IPS DF 4.7 (cell line): ENCODE data around the gene MLKL.

Source experiments
- DNase-seq: peaks from one replicate; pipeline ENCODE4 v3.0.0-alpha.2; 2013; ENCODE audit warnings: low spot score; ENCODE audit errors: extremely low read depth

The MLKL gene

DNA sequence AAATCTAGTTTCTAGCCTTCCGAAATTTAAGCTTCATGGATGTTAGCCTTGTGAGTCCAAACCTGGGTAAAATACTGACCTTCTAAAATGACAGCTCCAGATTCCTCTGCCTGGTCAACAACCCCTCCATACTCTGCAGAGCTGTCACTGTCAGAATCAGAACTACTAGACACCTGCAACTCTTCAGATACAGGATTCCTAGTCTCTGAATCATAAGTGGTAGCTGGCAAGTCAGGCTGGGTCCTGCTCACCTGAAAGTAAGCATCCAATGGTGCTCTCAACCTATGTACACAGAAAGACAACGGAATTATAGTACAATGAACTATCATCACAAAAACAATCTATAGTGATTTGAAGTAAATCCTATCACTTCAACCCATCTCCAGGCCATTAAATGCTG, 48.8 kb downstream of the MLKL start:
- no peak for DNase-seq

GRCh38 chr16:74650966-74651567, 49.6 kb downstream of the MLKL start:
- no peak for DNase-seq

- DNase-seq = no peak
Observed at GRCh38 chr16:74649839-74650504, 50.7 kb downstream of the MLKL start.

GRCh38 chr16:74641969-74642368, 58.7 kb downstream of the MLKL start:
- no peak for DNase-seq

GRCh38 chr16:74637742-74638453, 62.8 kb downstream of the MLKL start:
- no peak for DNase-seq

DNA sequence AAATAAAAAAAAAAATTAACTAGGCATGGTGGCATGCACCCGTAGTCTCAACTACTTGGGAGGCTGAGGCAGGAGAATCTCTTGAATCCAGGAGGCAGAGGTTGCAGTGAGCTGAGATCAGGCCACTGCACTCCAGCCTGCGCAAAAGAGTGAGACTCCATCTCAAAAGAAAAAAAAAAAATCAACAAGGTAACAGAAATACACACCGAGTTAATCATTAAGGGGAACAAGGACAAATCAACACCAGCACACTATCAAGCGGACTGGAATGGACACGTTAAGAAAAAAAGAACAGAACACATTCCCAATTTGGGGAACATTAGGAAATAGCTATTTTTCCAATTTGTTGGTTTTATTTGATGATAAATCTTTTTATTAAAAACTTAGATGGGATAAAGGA, 65.4 kb downstream of the MLKL start:
- no peak for DNase-seq

DNA sequence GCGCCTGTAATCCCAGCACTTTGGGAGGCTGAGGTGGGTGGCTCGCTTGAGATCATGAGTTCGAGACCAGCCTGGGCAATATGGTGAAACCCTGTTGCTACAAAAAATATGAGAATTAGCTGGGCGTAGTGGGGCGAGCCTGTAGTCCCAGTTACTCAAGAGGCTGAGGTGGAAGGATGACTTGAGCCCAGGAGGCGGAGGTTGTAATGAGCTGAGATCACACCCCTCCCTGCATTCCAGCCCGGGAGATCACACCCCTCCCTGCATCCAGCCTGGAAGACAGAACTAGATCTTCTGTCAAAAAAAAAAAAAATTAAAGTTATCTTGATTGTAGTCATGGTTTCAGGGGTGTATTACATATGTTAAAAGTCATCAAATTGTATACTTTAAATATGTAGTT, 67.0 kb downstream of the MLKL start:
- DNase-seq = no peak

- DNase-seq = no peak
Observed at GRCh38 chr16:74627506-74628220, 73.0 kb downstream of the MLKL start.

DNA sequence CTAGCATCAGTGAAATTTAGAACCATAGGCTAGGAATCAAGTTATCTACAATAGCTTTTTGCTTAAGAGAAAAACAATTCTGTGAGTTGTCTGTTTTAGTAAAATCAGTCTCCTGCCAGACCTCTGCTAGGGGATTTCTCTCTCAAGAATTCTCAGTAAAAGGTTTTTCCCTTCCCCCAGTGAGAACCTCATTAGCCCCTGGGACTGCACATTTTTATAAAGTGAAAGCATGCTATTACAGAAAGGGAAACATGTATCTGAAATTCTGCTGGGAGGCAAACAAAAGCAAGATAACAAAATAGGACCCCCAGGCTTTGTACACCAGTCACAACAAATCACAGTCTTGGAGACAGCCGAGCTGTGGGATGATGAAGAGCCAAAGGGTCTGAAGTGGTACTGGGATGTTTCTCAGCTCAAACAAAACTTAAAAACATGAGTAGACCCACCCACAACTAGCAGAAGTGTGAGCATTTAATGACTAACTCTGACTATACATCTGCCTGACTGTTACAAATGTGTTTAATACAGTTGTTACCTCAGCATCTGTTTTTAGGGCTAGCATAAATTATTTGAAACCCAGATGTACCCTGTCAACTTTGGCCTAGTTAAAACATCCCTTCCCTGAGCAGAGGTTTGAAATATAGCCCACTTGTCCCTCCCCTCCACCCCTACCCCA, 73.8 kb downstream of the MLKL start:
- DNase-seq = no peak

DNA sequence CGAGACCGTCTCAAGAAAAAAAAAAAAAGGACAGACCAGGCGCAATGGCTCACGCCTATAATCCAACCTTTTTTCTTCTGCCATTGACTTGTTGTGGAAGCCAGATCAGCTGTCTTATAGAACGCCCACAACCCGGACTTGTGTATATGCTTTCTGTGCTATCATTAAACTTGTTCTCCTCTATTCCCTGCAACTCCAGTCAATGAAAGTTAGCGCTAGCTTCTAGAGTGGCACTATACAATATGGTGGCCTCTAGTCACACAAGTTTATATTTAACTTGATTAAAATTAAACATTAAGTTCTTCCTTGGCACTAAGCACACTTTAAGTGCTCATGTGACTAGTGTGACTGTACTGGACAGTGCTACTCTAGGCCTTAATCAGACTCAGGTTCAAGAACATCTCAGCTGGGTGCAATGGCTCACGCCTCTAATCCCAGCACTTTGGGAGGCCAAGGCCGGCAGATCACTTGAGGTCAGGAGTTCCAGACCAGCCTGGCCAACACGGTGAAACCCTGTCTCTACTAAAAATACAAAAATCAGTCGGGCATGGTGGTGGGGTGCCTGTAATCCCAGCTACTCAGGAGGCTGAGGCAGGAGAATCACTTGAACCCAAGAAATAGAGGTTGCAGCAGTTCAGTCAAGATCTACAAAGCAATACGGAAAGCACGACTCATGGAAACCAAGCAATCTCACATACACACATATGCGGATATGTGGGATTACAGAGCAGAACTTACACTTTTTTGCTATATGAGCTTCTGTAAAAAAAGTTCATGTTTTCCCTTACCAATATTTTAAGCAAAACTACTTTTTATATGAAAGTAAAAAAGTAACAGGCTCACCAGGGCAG, 74.9 kb downstream of the MLKL start:
- no peak for DNase-seq

- DNase-seq = no peak
Observed at GRCh38 chr16:74623839-74624235, 76.8 kb downstream of the MLKL start.

DNA sequence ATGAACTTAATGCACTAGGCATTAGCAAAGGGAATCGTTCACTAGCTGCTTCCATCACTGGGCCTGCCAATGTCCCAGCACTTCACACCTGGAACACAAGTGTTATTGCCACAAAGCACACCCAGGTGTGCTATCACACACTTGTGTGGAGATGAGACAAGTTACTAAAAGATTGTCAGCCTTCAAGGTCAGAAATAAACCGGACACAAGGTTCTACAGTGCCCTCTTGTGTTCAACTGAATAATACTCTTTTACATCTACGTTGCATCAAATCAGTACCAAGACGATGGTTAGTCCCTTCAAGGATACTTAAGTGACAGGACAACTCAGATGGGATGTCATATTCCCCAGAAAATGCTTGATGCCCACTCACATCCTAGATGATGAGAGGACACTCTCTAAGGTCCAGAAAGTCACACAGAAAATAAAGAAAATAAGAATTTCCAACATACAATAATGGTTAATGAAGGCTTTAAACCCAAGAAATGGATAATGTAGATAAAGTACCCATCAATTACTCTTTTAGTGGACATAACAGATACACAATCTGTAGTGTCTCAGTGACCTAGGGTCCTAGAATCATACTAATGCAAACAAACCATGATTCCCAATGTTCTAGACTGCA, 77.3 kb downstream of the MLKL start:
- DNase-seq = no peak

DNA sequence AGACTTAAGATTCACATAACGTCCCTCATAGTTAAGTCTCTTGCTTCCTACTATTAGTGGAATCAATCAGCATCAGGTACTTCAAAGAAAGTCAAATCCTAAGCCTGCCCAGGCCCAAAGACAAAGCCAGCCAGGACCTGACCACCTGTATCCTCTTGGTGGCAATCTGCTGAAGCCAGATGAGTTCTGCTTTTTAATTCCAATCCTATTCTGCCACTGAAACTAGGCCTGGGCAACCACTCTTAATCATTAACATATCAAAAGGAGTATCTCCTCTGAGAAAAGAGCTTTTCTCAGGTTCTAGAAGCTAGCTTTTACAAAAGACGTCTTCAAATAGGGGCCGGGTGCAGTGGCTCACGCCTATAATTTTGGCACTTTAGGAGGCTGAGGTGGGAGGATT, 78.7 kb downstream of the MLKL start:
- DNase-seq = no peak
